Dermis blood vessel endothelial cell (primary cell): ENCODE measurements around the gene KLHL29. TPM values are rescaled to one million over a fixed set of nuclear protein-coding genes. Genes with fewer than 3 reads are reported as not detected.

Experiments used
- DNase-seq: peaks from one replicate; pipeline ENCODE4 v3.0.0; 2010
- total RNA-seq: library from RNA; depleted of rRNA; stranded (reverse); fragments of >200 nt; gene quantifications from 2 replicates; pipeline ENCODE4 v1.2.3, GENCODE V29; 2014

The KLHL29 gene
- total RNA-seq, 1 donor from 2014 or later = 3.7 TPM

DNA sequence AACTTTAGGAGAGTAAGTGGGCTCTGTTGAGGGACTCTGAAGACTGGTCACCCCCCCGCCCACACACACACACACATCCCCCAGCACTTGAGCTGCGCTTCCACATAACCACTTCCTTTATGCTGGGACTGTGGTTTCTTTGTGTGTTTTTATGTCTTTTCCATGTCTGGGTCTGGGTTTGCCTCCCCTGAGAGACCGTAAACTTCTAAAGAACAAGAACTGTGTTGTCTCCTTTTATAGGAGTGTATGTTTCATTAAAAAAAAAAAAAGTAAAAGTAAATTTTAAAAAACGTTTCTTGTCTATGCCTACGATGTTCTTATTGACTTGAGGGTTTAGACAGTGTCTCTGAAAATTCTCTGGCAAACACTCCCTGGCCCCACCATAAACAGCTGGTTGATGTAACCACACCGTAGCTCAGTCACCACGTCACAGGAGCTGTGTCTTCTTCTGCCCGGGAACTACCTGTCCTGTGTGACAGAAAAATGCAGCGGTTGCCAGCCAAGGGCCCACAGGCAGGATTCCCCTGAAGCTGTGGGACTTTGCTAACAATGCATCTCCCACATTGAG lies 68.0 kb downstream of the KLHL29 start:
- DNase-seq = no peak

DNA sequence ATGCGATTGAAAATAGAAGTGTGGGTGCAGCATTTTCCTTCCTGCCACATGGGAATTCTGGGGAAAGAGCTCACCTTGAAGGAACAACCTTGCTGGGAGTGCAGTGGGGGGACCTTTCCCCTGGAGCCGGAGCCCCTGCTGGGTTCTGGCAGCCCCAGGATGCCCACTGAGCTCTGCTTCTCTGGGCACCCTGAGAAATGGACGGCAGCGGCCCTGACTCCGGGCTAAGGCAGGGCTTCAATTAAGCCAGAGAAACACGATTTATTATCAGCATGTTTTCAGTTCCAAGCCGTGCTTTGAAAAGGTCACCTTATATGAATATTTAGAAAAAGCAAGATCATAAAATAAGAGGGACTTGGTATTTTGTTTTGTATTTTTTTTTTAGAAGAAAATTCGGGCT lies 68.5 kb downstream of the KLHL29 start:
- no peak for DNase-seq

- no peak for DNase-seq
These were observed 69.0 kb downstream of the KLHL29 start for GRCh38 chr2:23453836-23454460.

DNA sequence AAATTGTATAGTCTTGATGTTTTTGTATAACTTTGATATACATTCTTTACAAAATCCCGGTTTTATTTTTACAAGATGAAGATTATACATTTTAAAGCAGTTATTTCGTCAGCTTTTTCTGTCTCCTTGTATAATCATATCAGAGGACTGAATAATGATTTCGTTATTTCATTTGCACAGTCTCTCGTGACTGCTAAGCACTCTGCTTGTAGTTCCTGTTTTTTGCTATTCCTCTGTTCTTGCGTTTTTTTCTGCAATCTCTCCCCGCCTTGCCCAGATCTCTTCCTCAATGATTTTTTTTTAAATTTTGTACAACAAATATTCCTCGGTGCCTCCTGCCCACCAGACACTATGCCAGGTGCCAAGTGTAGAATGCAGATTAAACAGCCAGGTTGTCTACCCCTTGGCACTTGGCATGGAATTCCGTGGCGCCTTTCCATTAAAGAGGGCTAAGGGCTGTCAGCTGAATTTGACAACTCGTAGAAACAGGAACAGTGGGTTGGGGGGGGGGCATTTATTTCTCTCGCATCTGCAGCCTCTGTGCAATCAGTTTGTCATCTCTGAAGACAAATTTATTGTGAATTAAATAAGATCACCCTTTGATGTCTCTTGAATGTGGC lies 69.6 kb downstream of the KLHL29 start:
- DNase-seq = no peak

- no peak for DNase-seq
These were observed 71.4 kb downstream of the KLHL29 start for GRCh38 chr2:23456396-23456795.

DNA sequence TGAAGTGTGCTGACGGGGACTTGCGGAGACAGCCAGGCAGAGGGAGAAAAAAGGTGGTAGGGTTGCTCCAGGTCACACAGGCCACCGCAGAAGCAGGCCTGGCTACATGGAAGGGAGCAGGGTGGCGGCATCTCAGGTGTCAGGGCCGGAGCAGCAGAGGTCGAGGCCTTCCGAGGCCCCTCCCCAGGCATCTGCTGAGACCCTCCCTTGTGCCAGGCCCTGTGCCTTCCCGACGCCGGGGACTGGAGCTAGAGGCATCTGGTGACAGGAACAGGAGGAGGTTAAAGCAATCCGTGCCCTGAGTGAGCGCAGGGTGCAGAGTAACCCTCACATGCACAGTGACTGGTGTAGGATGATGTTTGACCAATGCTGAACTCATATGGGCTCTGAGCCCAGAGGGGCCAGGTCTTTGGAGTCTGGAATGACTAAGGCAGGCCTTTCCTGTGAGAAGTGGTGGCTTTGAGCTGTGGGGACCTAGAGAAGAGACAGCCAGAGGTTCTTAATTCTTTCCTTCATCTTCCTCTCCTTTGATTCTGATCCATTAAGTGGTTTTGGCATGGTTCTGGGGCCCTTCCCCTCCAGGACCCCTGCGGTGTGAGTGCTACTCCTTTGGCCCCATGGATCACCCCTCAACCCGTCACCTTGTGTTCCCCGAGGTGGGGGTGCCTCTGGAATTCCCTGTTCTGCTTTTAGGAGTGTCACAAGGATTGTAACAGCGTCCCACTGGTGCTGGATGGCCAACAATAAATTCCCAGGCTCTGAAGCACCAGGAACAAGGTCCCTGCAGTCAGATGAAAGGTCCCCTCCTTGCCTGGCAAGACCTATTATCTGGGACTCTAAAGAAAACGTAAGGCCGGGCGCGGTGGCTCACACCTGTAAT lies 72.1 kb downstream of the KLHL29 start:
- no peak for DNase-seq

- no peak for DNase-seq
These were observed 73.2 kb downstream of the KLHL29 start for GRCh38 chr2:23457990-23458682.

- no peak for DNase-seq
These were observed 74.1 kb downstream of the KLHL29 start for GRCh38 chr2:23459032-23459431.

- DNase-seq = peak; percentile 54
These were observed 75.2 kb downstream of the KLHL29 start for GRCh38 chr2:23460228-23460627.

GRCh38 chr2:23460993-23461392 lies 76.0 kb downstream of the KLHL29 start:
- DNase-seq = no peak

GRCh38 chr2:23464156-23464555 lies 79.2 kb downstream of the KLHL29 start:
- no peak for DNase-seq

GRCh38 chr2:23464905-23465537 lies 80.0 kb downstream of the KLHL29 start:
- DNase-seq = no peak

- no peak for DNase-seq
These were observed 81.0 kb downstream of the KLHL29 start for GRCh38 chr2:23465936-23466335.

DNA sequence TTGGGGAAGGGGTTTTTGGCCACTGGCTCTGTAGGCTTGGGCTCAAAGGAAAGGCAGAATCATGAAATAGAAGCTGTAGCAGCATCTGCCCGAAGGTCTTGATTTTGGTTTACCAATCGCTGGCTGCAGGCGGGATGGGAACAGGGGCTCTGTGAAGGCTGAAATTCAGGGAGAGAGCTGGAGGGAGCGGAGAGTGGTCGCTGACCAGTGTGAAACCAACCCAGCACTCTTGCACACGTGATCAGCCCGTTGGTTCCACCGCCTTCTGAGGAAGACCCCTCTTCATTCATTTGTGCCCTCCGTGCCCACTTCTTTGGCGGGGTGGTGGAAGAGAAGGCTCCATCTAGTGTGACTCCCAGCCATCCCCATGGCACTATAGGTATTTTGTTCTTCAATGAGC lies 82.6 kb downstream of the KLHL29 start:
- DNase-seq = no peak

DNA sequence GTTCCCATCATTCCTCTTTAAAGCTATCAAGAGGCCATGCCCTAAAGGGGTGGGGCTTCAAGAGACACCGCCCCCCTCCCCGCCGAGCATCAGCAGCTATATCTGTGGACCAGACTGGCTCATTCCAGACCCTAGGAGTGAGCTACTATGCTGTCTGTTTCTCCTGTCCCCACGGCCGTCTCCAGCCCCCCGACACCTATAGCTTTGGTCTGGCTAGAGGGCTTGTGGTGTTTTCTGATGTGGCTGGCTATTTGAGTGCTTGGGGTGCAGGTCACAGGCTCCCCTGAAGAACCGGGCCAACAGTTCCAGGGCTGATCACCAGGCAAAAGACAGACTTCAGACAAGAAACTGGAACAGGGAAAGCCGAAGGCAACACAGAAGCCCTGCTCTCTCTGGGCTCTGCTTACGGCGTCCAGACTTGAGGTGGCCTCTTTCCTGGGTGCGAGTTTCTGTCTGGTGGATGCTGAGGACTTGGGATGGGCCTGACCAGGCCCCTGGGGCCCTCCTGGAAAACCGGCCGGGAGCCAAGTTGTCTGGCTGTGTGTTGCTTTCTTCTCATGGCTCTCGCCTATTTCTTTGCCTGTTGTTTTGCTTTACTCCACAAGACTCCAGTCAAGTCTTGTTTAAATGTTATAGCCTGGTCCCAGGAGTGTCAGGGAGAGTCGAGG lies 83.6 kb downstream of the KLHL29 start:
- DNase-seq = no peak

- no peak for DNase-seq
These were observed 84.2 kb downstream of the KLHL29 start for GRCh38 chr2:23469142-23469540.

GRCh38 chr2:23475036-23475435 lies 90.1 kb downstream of the KLHL29 start:
- DNase-seq = no peak

DNA sequence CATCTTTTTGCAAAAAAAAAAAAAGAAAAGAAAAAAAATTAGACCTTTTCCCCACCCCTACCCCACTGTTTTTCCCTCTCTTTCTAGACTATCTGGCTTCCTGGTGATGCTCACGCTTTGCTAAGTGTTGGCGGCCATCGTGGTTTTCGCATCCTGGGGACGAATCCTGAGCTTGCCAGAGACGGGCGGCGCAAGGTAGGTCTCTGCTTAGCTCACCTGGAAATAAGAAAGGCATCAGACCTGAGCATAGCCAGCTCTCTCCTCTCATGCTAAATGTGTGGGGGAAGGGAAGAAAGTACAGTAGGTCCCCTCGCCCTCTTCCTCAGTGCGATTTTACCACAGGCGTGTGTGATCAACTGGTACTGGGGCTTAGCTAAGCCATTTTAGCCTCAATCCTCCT lies 90.5 kb downstream of the KLHL29 start:
- DNase-seq = no peak

DNA sequence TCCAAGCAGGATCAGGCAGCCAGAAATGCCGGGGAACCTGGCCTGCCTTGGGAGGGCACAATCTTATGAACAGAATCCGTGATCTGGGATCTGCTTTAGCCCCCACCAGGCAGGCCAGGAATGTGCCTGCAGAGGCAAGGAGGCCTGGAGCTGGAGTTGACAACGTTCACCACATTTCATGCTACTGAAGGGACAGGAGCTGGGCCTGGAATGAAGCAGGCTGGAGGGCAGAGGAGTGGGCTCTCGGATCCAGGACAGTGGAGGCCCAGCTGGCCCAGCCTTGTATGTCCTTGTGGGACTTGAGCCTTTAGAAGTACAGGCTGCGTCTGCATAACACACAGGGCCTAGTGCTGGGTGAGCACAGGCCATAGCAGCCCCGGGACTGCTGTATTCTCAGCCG lies 91.8 kb downstream of the KLHL29 start:
- no peak for DNase-seq

- no peak for DNase-seq
These were observed 92.4 kb downstream of the KLHL29 start for GRCh38 chr2:23477392-23477791.

GRCh38 chr2:23478087-23478932 lies 93.3 kb downstream of the KLHL29 start:
- no peak for DNase-seq
